Fibroblast of lung (primary cell): ENCODE measurements around the gene GEMIN5.

Experiments
- EZH2 ChIP-seq: IDR thresholded peaks from 2 replicates; pipeline ENCODE4 v1.5.1; 2012; ENCODE audit warnings: low read length, control low read depth, mild to moderate bottlenecking; ENCODE audit errors: missing control alignments
- TF ChIP-seq, protein P1 (sequence below), 2 donors: IDR thresholded peaks in 1 of 2; conservative IDR thresholded peaks in 1 of 2; 1 replicate in 1 of 2; 2 replicates in 1 of 2; pipeline ENCODE4 v1.5.1; 2011 to 2012; ENCODE audit warnings: low read length in 2 of 2, control low read depth in 1 of 2, inconsistent platforms in 1 of 2, low read depth in 1 of 2, mild to moderate bottlenecking in 1 of 2

DNA sequence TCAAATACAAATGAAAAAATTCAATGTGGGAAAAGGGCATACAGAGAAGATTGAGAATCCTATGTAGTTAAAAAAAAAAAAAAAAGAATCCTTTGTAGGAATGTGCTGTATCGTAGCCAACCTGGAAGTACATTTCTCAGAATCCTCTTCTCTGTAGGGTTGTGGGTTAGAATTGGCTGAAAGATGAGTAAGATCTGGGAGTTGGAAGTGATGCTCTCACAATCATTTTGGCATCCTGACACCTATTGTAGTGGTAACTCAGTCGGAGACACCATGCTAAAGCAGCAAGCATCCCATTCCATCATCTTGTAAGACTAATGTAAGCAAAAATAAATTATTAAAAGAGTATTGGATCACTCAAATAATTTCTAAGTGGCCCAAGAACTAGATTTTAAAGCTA lies 33.5 kb upstream of the GEMIN5 start:
- TF ChIP-seq, protein P1, sequence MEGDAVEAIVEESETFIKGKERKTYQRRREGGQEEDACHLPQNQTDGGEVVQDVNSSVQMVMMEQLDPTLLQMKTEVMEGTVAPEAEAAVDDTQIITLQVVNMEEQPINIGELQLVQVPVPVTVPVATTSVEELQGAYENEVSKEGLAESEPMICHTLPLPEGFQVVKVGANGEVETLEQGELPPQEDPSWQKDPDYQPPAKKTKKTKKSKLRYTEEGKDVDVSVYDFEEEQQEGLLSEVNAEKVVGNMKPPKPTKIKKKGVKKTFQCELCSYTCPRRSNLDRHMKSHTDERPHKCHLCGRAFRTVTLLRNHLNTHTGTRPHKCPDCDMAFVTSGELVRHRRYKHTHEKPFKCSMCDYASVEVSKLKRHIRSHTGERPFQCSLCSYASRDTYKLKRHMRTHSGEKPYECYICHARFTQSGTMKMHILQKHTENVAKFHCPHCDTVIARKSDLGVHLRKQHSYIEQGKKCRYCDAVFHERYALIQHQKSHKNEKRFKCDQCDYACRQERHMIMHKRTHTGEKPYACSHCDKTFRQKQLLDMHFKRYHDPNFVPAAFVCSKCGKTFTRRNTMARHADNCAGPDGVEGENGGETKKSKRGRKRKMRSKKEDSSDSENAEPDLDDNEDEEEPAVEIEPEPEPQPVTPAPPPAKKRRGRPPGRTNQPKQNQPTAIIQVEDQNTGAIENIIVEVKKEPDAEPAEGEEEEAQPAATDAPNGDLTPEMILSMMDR (conservative IDR thresholded peaks at IDR 0.05 in 1 of 2, IDR thresholded peaks at IDR 0.05 in 1 of 2; ENCODE audit: low read depth in 1 of 2, low read length in 2 of 2): no peak
- no peak for TF ChIP-seq EZH2
